HG02852 (cell line): Measurements from ENCODE around the gene MPC2.

ENCODE experiments used
- ATAC-seq: cut with Tn5 transposase; IDR thresholded peaks from one replicate; pipeline ENCODE4 v1.9.1; 2021; ENCODE audit warnings: mild to moderate bottlenecking, moderate library complexity; ENCODE audit not compliant: unreplicated experiment

The MPC2 gene

GRCh38 chr1:167936930-167937708 is at the start of gene MPC2:
Gene MPC2 (minus strand): TSS chr1:167937072. CDS start chr1:167935841, 1,231 bp downstream.
- peak; percentile 16 for ATAC-seq

GRCh38 chr1:167984886-167985489 is 48.1 kb upstream of the MPC2 start:
- no peak for ATAC-seq

GRCh38 chr1:167983797-167984420 is 47.0 kb upstream of the MPC2 start:
- no peak for ATAC-seq

GRCh38 chr1:167981933-167982332 is 45.1 kb upstream of the MPC2 start:
- ATAC-seq = no peak

GRCh38 chr1:167977245-167977644 is 40.4 kb upstream of the MPC2 start:
- no peak for ATAC-seq

GRCh38 chr1:167974698-167975097 is 37.8 kb upstream of the MPC2 start:
- ATAC-seq = no peak

GRCh38 chr1:167973832-167974231 is 37.0 kb upstream of the MPC2 start:
- ATAC-seq = no peak

GRCh38 chr1:167968569-167968968 is 31.7 kb upstream of the MPC2 start:
- ATAC-seq = no peak

- ATAC-seq = no peak
Measured at GRCh38 chr1:167966050-167966449, 29.2 kb upstream of the MPC2 start.

GRCh38 chr1:167964646-167965045 is 27.8 kb upstream of the MPC2 start:
- no peak for ATAC-seq

- ATAC-seq = no peak
Measured at GRCh38 chr1:167957710-167958109, 20.8 kb upstream of the MPC2 start.

GRCh38 chr1:167955915-167956314 is 19.0 kb upstream of the MPC2 start:
- ATAC-seq = no peak

- ATAC-seq = no peak
Measured at GRCh38 chr1:167950569-167950968, 13.7 kb upstream of the MPC2 start.

GRCh38 chr1:167949785-167950184 is 12.9 kb upstream of the MPC2 start:
- ATAC-seq = no peak

- ATAC-seq = no peak
Measured at GRCh38 chr1:167947733-167948132, 10.9 kb upstream of the MPC2 start.

GRCh38 chr1:167943541-167943940 is 6.7 kb upstream of the MPC2 start:
- ATAC-seq = no peak

- ATAC-seq = no peak
Measured at GRCh38 chr1:167940264-167940663, 3.4 kb upstream of the MPC2 start.

GRCh38 chr1:167938080-167938636 is 1.3 kb upstream of the MPC2 start:
- ATAC-seq = no peak

- no peak for ATAC-seq
Measured at GRCh38 chr1:167937709-167938010, 788 bp upstream of the MPC2 start.

GRCh38 chr1:167936068-167936929 is 573 bp downstream of the MPC2 start, which contains the start of gene DCAF6:
Gene DCAF6 (plus strand): TSS chr1:167936683. CDS start chr1:167936912, 229 bp downstream.
- ATAC-seq = peak; percentile 76
